ENCODE results near the gene PPCDC. TPM values are rescaled to one million over a fixed set of nuclear protein-coding genes. Genes with fewer than 3 reads are reported as not detected.

PPCDC gene
- total and polyA plus RNA-seq, 2 of the 4 experiments (the other 2 are of a cell fraction) = 13.3 to 16.3 TPM

DNA sequence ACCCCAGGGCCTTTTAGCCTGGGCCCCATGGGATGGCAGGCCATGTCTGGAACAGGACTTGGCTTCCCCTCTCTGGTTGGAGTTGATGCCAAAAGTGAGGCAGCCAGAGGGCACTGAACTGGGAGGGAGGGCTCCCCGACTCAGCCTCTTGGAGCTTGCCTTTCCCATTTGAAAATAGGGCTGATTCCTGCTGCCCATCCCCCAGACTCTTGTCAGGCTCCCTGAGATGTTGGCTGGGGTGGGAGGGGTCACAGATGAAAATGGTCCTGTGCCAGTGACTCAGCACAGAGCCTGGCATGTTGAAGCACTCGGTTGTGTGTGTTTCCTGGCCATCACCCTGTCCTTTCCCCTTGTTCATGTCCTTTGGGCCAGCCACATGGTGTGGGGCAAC is 6.6 kb downstream of the PPCDC start (continued):
- TF ChIP-seq, protein P1, sequence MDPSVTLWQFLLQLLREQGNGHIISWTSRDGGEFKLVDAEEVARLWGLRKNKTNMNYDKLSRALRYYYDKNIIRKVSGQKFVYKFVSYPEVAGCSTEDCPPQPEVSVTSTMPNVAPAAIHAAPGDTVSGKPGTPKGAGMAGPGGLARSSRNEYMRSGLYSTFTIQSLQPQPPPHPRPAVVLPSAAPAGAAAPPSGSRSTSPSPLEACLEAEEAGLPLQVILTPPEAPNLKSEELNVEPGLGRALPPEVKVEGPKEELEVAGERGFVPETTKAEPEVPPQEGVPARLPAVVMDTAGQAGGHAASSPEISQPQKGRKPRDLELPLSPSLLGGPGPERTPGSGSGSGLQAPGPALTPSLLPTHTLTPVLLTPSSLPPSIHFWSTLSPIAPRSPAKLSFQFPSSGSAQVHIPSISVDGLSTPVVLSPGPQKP (IDR thresholded peaks at IDR 0.05; ENCODE audit: borderline replicate concordance, low read depth, low read length) = no peak
- TF ChIP-seq POLR2A (IDR thresholded peaks at IDR 0.05; ENCODE audit: low read depth, low read length) = no peak
- TF ChIP-seq RCOR1 (IDR thresholded peaks at IDR 0.05; ENCODE audit: insufficient replicate concordance, low read length) = no peak

GRCh38 chr15:75030424-75030823 is 7.0 kb downstream of the PPCDC start:
- no peak overlapping the region for H3K23ac ChIP-seq (ENCODE audit: low read depth, low read length)
- peaks cover 11% of the 10 kb centered on the region for H3K4me1 ChIP-seq (ENCODE audit: control insufficient read depth, insufficient read depth, low read length)
- no peaks in the 10 kb centered on the region for H3K27me3 ChIP-seq (ENCODE audit: control insufficient read depth, insufficient read depth, low read length)
- no peak overlapping the region for H3K27ac ChIP-seq (ENCODE audit: insufficient read depth, low read length)
- WGBS, 2 experiments (ENCODE audit: extremely low coverage in 2 of 2, insufficient read length in 1 of 2) = 92% methylated on average over 2 of the region's 4 CpGs; no CpG with 5 or more reads in 1 of the 2 experiments
- dilution Hi-C loops (cut with HindIII; ENCODE audit: low sequenced_read_pairs, unreplicated experiment) (no loop called here), intact Hi-C loops (cut with micrococcal nuclease) (no loop called here), in situ Hi-C loops (cut with MboI; ENCODE audit: low sequenced_read_pairs) (no loop called here)
- no peak overlapping the region for H2BK15ac ChIP-seq (ENCODE audit: low read depth, low read length)
- H4K20me1 ChIP-seq (ENCODE audit: insufficient read depth, low read length) = no peaks in the 10 kb centered on the region
- H4K91ac ChIP-seq (ENCODE audit: insufficient read depth, low read depth, low read length) = peak overlapping the region; percentile 52
- no peak overlapping the region for H3K18ac ChIP-seq (ENCODE audit: low read depth, low read length)
- DNase-seq (no peak), ATAC-seq (ENCODE audit: low read depth) (no peak)
- BruUV-seq (replicated peaks) = no TSS peak
- peak overlapping the region; percentile 4; the same call in 1 of the 2 replicates for H3K4ac ChIP-seq (ENCODE audit: low read depth, low read length)
- no peaks in the 10 kb centered on the region for H3K9me3 ChIP-seq (ENCODE audit: control insufficient read depth, insufficient read depth, low read length)
- CTCF ChIA-PET = interaction anchor here (1.7 to 2.0 kb wide), 2 partner anchors 13 to 171 kb away, joined by 8 to 13 read pairs; partner anchors contain the start of gene C15orf39
- no peak overlapping the region for H2BK120ac ChIP-seq (ENCODE audit: low read depth, low read length)
- peaks cover 6% of the 10 kb centered on the region; the same call in 1 of the 2 replicates for H3K9me1 ChIP-seq (ENCODE audit: insufficient read depth, low read length)
- H3K14ac ChIP-seq (replicated peaks; ENCODE audit: low read depth, low read length) = no peak overlapping the region; the same call in 1 of the 2 replicates
- peaks cover 0 to 15% of the 10 kb centered on the region in 2 experiments; a peak in 2 of 4 replicates for H3K79me1 ChIP-seq (ENCODE audit: low read depth in 1 of 2, low read length in 2 of 2)
- no peak overlapping the region for H2AFZ ChIP-seq (replicated peaks; ENCODE audit: low read length, poor library complexity)
- no peak overlapping the region for H2BK5ac ChIP-seq (ENCODE audit: low read depth, low read length, poor library complexity, severe bottlenecking)
- H2BK20ac ChIP-seq (ENCODE audit: low read depth, low read length) = 0 out of 2 replicates have a peak overlapping the region, but pooled peaks have one; percentile 18
- no peak overlapping the region; a peak in 1 of 4 replicates for H4K8ac ChIP-seq (ENCODE audit: low read depth in 2 of 2, low read length in 2 of 2)
- H4K5ac ChIP-seq (ENCODE audit: low read depth, low read length) = no peak overlapping the region
- H3K56ac ChIP-seq (ENCODE audit: extremely low read depth, insufficient read depth, low read length) = no peak overlapping the region
- peak overlapping the region; percentile 95 for H2AK9ac ChIP-seq (replicated peaks; ENCODE audit: low read depth, low read length, poor library complexity)
- POLR2A ChIA-PET (ENCODE audit: unreplicated experiment) = no interaction called here
- H3K9ac ChIP-seq (ENCODE audit: low read depth, low read length) = no peak overlapping the region
- H2AK5ac ChIP-seq (ENCODE audit: low read depth, low read length) = peak overlapping the region; percentile 75; the same call in 1 of the 2 replicates
- H3K36me3 ChIP-seq (ENCODE audit: control insufficient read depth, insufficient read depth, low read length) = no peaks in the 10 kb centered on the region; the same call in 1 of the 2 replicates
- H3K4me3 ChIP-seq (ENCODE audit: insufficient read depth, low read depth, low read length) = no peak overlapping the region
- no peak overlapping the region for H3K4me2 ChIP-seq (ENCODE audit: low read depth, low read length)
- TF ChIP-seq CHD1 (IDR thresholded peaks at IDR 0.05; ENCODE audit: low read depth, low read length) (no peak), FOS (IDR thresholded peaks at IDR 0.05; ENCODE audit: low read depth, low read length) (no peak), SMC3 (IDR thresholded peaks at IDR 0.05; ENCODE audit: low read depth, low read length) (no peak), NFE2L2 (IDR thresholded peaks at IDR 0.05; ENCODE audit: low read depth, low read length) (no peak), RCOR1 (IDR thresholded peaks at IDR 0.05; ENCODE audit: insufficient replicate concordance, low read length) (no peak), MAFK (IDR thresholded peaks at IDR 0.05; ENCODE audit: low read depth, low read length) (no peak), BHLHE40 (IDR thresholded peaks at IDR 0.05; ENCODE audit: low read depth, low read length) (no peak), RFX5 (IDR thresholded peaks at IDR 0.05; ENCODE audit: low read depth, low read length) (no peak), MAZ (IDR thresholded peaks at IDR 0.05; ENCODE audit: borderline replicate concordance, low read depth, low read length) (no peak), CEBPB (IDR thresholded peaks at IDR 0.05; ENCODE audit: low read depth, low read length) (no peak)
- TF ChIP-seq, protein P1 (IDR thresholded peaks at IDR 0.05; ENCODE audit: borderline replicate concordance, low read depth, low read length) = no peak
- TF ChIP-seq, protein P2, sequence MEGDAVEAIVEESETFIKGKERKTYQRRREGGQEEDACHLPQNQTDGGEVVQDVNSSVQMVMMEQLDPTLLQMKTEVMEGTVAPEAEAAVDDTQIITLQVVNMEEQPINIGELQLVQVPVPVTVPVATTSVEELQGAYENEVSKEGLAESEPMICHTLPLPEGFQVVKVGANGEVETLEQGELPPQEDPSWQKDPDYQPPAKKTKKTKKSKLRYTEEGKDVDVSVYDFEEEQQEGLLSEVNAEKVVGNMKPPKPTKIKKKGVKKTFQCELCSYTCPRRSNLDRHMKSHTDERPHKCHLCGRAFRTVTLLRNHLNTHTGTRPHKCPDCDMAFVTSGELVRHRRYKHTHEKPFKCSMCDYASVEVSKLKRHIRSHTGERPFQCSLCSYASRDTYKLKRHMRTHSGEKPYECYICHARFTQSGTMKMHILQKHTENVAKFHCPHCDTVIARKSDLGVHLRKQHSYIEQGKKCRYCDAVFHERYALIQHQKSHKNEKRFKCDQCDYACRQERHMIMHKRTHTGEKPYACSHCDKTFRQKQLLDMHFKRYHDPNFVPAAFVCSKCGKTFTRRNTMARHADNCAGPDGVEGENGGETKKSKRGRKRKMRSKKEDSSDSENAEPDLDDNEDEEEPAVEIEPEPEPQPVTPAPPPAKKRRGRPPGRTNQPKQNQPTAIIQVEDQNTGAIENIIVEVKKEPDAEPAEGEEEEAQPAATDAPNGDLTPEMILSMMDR (conservative IDR thresholded peaks at IDR 0.05; ENCODE audit: low read depth, low read length) = no peak
